KOPT-K1 (cell line): ENCODE measurements around the gene TRAPPC8.
"Not testable (repeated sequence)": the region's sequence is repeated elsewhere in the genome, so short reads cannot be mapped to it uniquely, and the experiment has no call there.

Experiments used
- H3K27ac ChIP-seq: fragments of 200-600 bp; sonication (generic); 2 replicates; pipeline ENCODE4 v1.5.1; 2016; ENCODE audit warnings: antibody characterized with exemption, mild to moderate bottlenecking, low read depth, low read length; ENCODE audit not compliant: poor library complexity, severe bottlenecking
- H3K36me3 ChIP-seq: fragments of 200-600 bp; sonication (generic); 2 replicates; pipeline ENCODE4 v1.5.1; 2017; ENCODE audit warnings: antibody characterized with exemption, mild to moderate bottlenecking, low read length, moderate library complexity; ENCODE audit not compliant: insufficient read depth
- H3K9me3 ChIP-seq: fragments of 200-600 bp; sonication (generic); 2 replicates; pipeline ENCODE4 v1.5.1; 2017; ENCODE audit warnings: antibody characterized with exemption, low read length, mild to moderate bottlenecking; ENCODE audit not compliant: insufficient read depth, poor library complexity, severe bottlenecking

TRAPPC8 gene

GRCh38 chr18:31954349-31954748 lies 11.4 kb upstream of the TRAPPC8 start:
- no peaks in the 10 kb centered on the region for H3K9me3 ChIP-seq
- H3K36me3 ChIP-seq: no peaks in the 10 kb centered on the region
- H3K27ac ChIP-seq: no peak overlapping the region

- not testable (repeated sequence) for H3K27ac ChIP-seq, H3K36me3 ChIP-seq, H3K9me3 ChIP-seq
Measured at GRCh38 chr18:31953699-31954098, 10.8 kb upstream of the TRAPPC8 start.

- H3K9me3 ChIP-seq: no peaks in the 10 kb centered on the region
- no peak overlapping the region for H3K27ac ChIP-seq
- no peaks in the 10 kb centered on the region for H3K36me3 ChIP-seq
Measured at GRCh38 chr18:31952223-31952622, 9.3 kb upstream of the TRAPPC8 start.

- Histone ChIP-seq H3K9me3 (no peaks in the 10 kb centered on the region), H3K36me3 (no peaks in the 10 kb centered on the region), H3K27ac (no peak overlapping the region)
Measured at GRCh38 chr18:31950583-31950982, 7.7 kb upstream of the TRAPPC8 start.

- H3K27ac ChIP-seq, H3K36me3 ChIP-seq, H3K9me3 ChIP-seq: not testable (repeated sequence)
Measured at GRCh38 chr18:31948349-31948748, 5.4 kb upstream of the TRAPPC8 start.

- Histone ChIP-seq H3K9me3 (no peaks in the 10 kb centered on the region), H3K27ac (no peak overlapping the region), H3K36me3 (no peaks in the 10 kb centered on the region)
Measured at GRCh38 chr18:31946305-31947046, 3.5 kb upstream of the TRAPPC8 start.

GRCh38 chr18:31943878-31944816 lies 1.2 kb upstream of the TRAPPC8 start:
- Histone ChIP-seq H3K27ac (peak overlapping the region; percentile 68), H3K36me3 (no peaks in the 10 kb centered on the region), H3K9me3 (no peaks in the 10 kb centered on the region)

- Histone ChIP-seq H3K9me3 (no peaks in the 10 kb centered on the region), H3K27ac (peak overlapping the region; percentile 86), H3K36me3 (0 out of 2 replicates have a peak, but pooled peaks cover 5% of the 10 kb centered on the region)
Measured at GRCh38 chr18:31942291-31942998, 483 bp downstream of the TRAPPC8 start.

- peak overlapping the region; percentile 86 for H3K27ac ChIP-seq
- no peaks in the 10 kb centered on the region for H3K9me3 ChIP-seq
- H3K36me3 ChIP-seq: peaks cover 10% of the 10 kb centered on the region
Measured at GRCh38 chr18:31941010-31941809, 1.7 kb downstream of the TRAPPC8 start.

GRCh38 chr18:31934773-31935172 lies 8.2 kb downstream of the TRAPPC8 start:
- H3K27ac ChIP-seq, H3K9me3 ChIP-seq: not testable (repeated sequence)
- H3K36me3 ChIP-seq: peaks cover 50% of the 10 kb centered on the region

GRCh38 chr18:31931886-31932240 lies 11.1 kb downstream of the TRAPPC8 start:
- Histone ChIP-seq H3K9me3 (no peaks in the 10 kb centered on the region), H3K36me3 (peaks cover 71% of the 10 kb centered on the region), H3K27ac (no peak overlapping the region)

- Histone ChIP-seq H3K9me3 (no peaks in the 10 kb centered on the region), H3K36me3 (peaks cover 73% of the 10 kb centered on the region), H3K27ac (no peak overlapping the region)
Measured at GRCh38 chr18:31931163-31931885, 11.6 kb downstream of the TRAPPC8 start.

GRCh38 chr18:31929273-31929672 lies 13.7 kb downstream of the TRAPPC8 start:
- Histone ChIP-seq H3K27ac (no peak overlapping the region), H3K36me3 (peaks cover 72% of the 10 kb centered on the region), H3K9me3 (no peaks in the 10 kb centered on the region)

- H3K9me3 ChIP-seq, H3K27ac ChIP-seq: not testable (repeated sequence)
- H3K36me3 ChIP-seq: peaks cover 74% of the 10 kb centered on the region
Measured at GRCh38 chr18:31926988-31927387, 15.9 kb downstream of the TRAPPC8 start.
